HG03469 (cell line): Measurements from ENCODE around the gene STK38L.

Experiments used
- ATAC-seq: cut with Tn5 transposase; IDR thresholded peaks from one replicate; pipeline ENCODE4 v1.9.1; 2021; ENCODE audit warnings: mild to moderate bottlenecking, moderate library complexity, moderate number of reproducible peaks; ENCODE audit not compliant: unreplicated experiment

Gene STK38L

DNA sequence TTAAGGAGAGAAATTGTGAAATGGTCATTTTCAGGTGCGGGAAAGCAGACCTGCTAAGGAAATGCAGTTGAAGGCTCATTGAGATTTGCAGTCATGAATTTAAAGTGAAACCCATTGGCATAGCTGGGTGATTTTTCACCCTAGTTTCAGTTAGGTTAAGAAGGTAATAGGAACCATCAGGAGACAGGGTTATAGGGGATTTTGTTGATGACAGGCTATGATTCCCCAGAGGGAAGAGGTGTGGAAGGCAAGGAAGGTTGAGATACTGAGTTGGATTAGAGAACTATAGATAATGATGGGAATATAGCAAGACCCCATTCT is 65.9 kb downstream of the STK38L start:
- no peak for ATAC-seq

DNA sequence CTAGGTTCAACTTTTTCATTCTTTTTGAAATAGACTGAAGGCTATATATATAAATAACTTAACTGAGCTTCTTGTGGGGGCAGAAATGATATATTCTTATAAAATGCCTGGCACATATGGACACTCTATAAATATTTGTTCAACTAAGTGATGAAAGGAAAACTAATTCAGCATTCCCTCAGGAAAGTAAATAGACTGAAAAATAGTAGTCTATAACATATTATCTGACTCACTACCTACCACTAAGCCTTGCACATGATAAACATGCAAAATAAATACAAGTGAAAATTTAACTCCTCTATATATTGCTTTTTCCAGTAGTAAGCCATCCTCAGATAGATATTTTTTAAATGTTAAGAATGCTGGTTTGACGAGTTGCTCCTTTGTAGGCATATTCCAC is 72.9 kb downstream of the STK38L start:
- ATAC-seq = no peak

DNA sequence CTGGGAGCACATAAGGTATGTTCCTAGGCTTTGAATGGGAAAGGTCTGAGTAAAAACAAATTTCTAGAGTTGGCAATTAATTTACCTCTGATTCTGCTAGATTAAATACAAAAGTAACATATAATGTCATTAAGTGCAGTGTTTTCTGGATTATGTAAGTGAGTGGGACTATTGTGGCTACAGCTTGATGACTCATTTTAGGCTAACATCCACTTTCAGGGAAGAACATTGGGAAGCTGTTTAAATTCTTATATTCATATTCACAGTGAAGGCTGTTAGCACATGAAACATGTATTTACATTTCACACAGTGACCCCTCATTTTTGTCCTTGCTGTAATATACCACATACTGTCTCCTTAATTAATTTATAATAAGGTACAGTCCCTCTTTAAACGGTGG is 75.3 kb downstream of the STK38L start:
- ATAC-seq = no peak

GRCh38 chr12:27319848-27320247 is 75.8 kb downstream of the STK38L start:
- ATAC-seq = no peak

DNA sequence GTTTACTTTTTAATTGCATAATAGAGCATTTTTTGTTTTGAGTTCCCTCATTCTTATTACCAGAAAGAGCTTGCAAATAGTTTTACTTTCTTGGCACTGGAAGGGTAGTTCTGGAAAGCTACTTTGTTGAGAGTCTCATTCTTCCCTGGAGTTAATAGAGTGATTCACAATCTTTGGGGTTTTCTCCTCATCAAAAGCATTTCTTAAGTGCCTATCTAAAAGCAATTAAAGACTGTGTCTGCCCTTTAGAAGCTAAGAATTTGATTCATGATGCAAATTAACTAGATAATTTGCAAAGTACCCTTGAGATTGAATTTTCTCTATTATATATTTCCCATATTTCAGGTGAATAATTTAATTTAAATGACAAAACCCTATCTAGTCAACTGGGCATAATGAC is 80.4 kb downstream of the STK38L start:
- no peak for ATAC-seq

DNA sequence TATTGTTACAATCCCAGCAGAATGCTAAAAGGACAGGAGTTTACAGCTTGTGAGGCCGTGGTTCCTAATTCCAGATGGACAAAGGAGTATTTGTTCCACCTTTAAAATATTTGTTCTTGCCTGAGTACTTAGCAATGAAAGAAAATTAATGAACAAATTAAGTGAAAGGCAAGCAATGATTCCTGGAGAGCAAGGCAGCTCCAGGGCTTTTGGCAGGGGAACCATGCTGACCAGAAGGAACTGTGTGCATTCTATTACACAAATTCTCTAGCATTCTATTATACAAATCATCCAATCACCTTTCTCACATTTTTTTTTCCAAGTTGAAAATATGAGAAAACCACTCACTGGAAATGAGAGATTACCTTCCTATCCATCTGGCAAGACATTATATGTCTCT is 86.8 kb downstream of the STK38L start:
- ATAC-seq = no peak

- ATAC-seq = peak; percentile 31
Observed at GRCh38 chr12:27331291-27331926, 87.3 kb downstream of the STK38L start.

DNA sequence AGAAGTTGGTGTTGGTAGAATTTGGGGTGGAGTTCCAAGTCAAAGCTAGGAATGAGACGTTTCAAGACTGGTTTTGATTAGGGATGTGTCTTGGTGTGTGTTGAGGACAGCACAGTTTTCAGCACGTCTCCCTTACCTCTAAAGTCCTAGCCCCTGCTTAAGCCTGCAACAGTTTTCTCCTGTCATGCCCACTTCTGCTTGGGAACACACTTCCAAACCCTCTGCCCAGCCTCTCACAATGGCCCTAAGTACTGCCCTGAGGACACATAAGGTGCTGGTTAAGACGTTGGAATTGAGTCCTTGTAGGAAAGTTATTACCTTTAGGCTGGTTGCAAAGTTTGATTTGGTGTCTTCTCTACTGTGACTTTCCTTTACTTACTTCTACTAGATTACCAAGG is 87.8 kb downstream of the STK38L start:
- no peak for ATAC-seq

DNA sequence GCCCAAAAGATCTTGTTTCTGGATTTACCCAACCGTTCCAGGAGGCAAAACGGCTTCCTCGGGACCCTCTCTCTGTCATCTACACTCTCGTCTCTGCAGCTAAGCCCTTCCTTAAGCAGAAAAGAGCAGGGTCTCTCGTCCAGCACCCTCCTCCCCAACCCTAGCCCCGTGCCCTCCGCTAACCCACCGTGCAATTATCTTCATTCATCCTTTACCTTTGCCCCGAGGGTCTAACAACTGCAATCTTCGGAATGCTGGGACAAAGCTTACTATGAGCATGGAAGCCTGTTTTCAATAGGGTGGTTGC is 88.3 kb downstream of the STK38L start:
- no peak for ATAC-seq

- peak; percentile 21 for ATAC-seq
Observed at GRCh38 chr12:27332714-27333402, 88.8 kb downstream of the STK38L start, which contains the start of gene BMAL2. Gene BMAL2, plus strand, starts transcription at chr12:27332836. Its CDS starts 237 bp downstream, at chr12:27333073.

GRCh38 chr12:27333403-27334009 is 89.4 kb downstream of the STK38L start:
- ATAC-seq = peak; percentile 8

DNA sequence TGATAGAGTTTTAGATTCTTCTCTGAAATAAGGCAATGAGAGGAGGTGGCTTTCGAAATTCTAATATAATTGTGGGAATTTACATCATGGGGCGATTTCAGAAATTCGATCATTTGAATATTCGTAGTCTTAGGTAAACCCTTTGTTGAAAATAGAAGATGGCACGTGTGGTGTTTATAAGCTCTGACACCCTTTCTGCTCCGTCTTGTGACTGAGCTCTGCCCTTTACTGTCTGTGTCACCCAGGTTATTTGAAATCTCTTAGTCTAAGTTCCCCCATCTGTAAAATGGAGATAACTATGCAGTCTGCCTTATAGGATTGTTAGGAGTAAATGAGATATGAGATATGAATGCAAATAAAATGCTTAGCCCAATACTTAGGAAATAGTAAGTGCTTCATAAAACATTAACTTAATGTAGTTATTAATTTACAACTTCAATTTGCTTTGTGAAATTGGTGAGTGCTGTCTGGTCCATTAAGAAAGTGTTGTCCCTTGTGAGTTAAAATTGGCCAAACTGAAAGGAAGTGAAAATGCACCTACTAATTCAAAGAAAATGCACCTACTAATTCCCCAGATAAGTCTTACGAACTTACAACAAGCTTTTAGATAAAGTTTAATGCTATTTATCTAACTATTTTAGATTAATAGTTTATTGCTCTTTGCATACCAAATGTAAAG is 90.1 kb downstream of the STK38L start:
- no peak for ATAC-seq

DNA sequence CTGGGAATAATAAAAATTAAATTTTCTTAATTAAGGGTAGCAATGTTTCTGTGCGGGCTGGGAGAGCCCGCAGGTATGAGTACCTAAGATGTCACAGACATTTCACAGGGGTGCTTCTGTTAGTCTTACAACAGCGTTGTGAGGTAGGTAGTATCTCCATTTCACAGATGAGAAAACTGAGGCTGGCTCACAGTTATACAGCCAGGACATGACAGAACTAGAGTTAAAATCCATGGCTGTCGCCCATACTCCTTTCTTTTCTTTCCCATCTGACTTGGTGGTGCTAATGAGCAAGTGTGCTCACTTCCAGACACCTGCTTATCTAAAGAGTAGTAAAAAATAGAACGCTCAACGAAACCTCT is 90.6 kb downstream of the STK38L start:
- no peak for ATAC-seq

DNA sequence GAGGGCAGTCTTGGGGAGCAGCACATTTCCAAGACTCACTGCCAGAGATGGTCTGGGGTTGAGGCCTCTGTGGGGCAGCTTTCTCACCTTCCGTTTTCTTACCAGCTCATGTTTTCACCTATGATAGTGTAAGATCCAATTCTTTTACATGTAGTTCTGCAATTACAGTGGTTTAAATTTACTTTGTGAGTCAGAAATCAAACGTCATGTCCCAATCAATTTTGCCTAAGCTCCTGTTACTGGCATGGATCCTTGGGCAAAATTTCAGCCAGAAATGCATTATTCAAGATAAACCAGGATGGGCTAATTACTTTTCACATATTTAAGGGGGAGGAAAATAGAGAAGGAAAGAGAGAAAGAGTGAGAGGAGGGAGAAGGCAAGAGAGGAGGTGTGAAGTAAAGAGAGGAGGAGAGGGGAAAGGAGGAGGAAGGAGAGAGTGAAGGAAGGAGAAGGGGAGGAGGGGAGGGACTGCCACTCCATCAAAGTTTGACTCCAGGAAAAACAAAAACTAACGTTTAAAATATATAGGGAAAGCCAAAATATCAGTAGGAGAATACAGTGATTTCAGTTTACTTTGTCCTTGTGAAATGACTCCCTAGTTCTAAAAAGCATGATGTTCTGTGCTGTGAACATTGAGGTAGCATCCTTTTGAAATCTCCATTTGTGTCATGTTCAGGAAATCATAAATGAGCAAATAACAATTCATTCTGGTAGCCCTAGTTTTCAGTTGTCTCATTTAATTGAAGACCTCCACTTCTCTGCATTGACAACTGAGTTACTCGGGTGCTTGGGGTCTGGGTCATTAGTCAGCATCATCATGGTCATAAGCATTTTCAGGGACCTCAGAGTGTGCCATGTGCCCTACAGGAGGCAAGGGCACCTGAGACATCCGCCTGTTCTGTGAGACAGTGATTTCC is 91.5 kb downstream of the STK38L start:
- ATAC-seq = no peak

- no peak for ATAC-seq
Observed at GRCh38 chr12:27336282-27336653, 92.2 kb downstream of the STK38L start.

DNA sequence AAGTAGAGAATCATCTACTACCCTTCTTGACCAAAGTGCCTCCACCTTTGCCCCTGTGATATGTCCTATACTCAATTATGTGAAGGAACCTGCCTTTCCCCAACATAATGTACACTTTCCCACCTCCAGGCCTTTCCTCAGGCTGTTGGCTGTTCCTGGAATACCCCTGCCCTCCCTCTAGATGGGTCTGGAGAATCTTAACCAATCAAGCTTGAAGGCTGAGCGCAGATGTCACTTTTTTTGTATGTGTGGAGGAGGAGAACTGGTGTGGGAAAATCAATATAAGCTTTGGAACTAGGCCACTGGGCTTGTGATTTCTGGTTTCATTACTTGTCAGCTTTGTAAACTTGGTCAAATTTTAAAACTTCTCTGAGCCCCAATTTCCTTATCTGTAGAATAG is 93.3 kb downstream of the STK38L start:
- ATAC-seq = no peak

DNA sequence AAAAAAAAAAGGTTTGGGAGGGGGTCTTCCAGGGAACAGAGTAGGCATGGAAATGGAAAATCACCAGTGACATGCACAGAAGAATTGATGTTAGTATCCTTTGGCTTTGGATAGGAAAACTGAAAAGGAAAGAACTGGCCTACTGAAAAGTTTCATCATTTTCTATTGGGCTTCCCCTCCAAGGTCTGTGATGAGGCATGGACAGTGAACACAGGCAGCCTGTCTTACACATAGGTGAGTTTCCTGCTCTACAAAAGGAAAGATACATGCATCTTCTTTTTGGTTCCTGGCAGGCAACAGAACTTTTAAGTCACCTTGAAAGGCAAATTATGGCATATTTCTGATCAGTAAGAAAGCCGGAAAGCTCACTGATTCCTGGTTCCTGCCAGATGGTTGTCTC is 94.4 kb downstream of the STK38L start:
- ATAC-seq = no peak

GRCh38 chr12:27340971-27341370 is 96.9 kb downstream of the STK38L start:
- no peak for ATAC-seq

- ATAC-seq = no peak
Observed at GRCh38 chr12:27342536-27342935, 98.5 kb downstream of the STK38L start.

GRCh38 chr12:27343255-27344000 is 99.3 kb downstream of the STK38L start:
- no peak for ATAC-seq
